Thyroid gland (tissue), 4 donors: Measurements from ENCODE around the gene KRT14. TPM values are rescaled to one million over a fixed set of nuclear protein-coding genes. Genes with fewer than 3 reads are reported as not detected.

ENCODE experiments used
- DNase-seq, 2 donors: peaks; one replicate each; pipeline ENCODE4 v3.0.0-alpha.2; 2019
- H3K27ac ChIP-seq, 3 donors: fragments of 200-600 bp; sonication (generic); 1 replicate in 2 of 3; 2 replicates in 1 of 3; pipeline ENCODE4 v1.5.1; 2016 to 2019; ENCODE audit warnings: mild to moderate bottlenecking in 1 of 3, moderate library complexity in 1 of 3
- H3K27me3 ChIP-seq: fragments of 200-600 bp; sonication (generic); one replicate; pipeline ENCODE4 v1.5.1; 2019
- H3K36me3 ChIP-seq, 2 donors: fragments of 200-600 bp; sonication (generic); one replicate each; pipeline ENCODE4 v1.5.1; 2016 to 2019
- H3K4me1 ChIP-seq, 2 donors: fragments of 200-600 bp; sonication (generic); one replicate each; pipeline ENCODE4 v1.5.1; 2017 to 2019
- H3K4me3 ChIP-seq, 3 donors: fragments of 200-600 bp; sonication (generic); replicated peaks in 1 of 3; 1 replicate in 2 of 3; 2 replicates in 1 of 3; pipeline ENCODE4 v1.5.1; 2016; ENCODE audit warnings: mild to moderate bottlenecking in 1 of 3
- H3K9me3 ChIP-seq: fragments of 200-600 bp; sonication (generic); one replicate; pipeline ENCODE4 v1.5.1; 2017
- POLR2A ChIP-seq, 2 donors: fragments of 450-650 bp; IDR thresholded peaks; one replicate each; pipeline ENCODE4 v1.6.1; 2017; ENCODE audit warnings: antibody characterized with exemption in 2 of 2, mild to moderate bottlenecking in 2 of 2, moderate library complexity in 1 of 2
- WGBS, 2 donors: methylation state at CpG; one replicate each; pipeline ENCODE4 v1.1.5; 2017; 5-methylcytosine and 5-hydroxymethylcytosine counted together
- intact Hi-C: fragments of 100-400 bp; cut with DNase I; formaldehyde crosslinking; loops from one replicate; pipeline ENCODE4 v1.15.1; 2023
- total RNA-seq, 4 donors: library from RNA; depleted of rRNA; stranded (reverse); fragments of >200 nt; gene quantifications; one replicate each; pipeline ENCODE4 v1.2.3, GENCODE V29; 2016
- TF ChIP-seq, protein P1 (sequence below), 6 experiments: fragments of 200-600 bp in 3 of 6; fragments of 450-650 bp in 3 of 6; sonication (generic) in 3 of 6; IDR thresholded peaks; one replicate each; pipeline ENCODE4 v1.5.1; 2016 to 2019; ENCODE audit warnings: antibody characterized with exemption in 6 of 6, mild to moderate bottlenecking in 2 of 6, inconsistent platforms in 1 of 6, moderate library complexity in 1 of 6

Gene KRT14
- total RNA-seq, 4 donors from 2014 or later, result 0.22 to 12.4 TPM; not detected in 2

DNA sequence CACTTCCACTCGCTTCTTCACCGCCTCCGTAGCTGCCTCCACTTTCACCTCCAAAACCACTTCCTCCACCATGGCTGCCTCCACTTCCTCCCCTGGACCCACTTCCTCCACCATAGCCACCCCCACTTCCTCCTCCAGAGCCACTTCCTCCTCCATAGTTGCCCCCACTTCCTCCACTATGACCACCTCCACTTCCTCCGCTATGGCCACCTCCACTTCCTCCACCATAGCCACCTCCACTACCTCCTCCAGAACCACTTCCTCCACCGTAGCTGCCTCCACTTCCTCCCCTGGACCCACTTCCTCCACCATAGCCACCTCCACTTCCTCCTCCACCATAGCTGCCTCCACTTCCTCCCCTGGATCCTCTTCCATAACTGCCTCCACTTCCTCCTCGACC is 19.4 kb downstream of the KRT14 start:
- DNase-seq, result no peak
- Histone ChIP-seq H3K27me3 (no peaks in the 10 kb centered on the region), H3K4me3 (no peak overlapping the region), H3K36me3 (no peaks in the 10 kb centered on the region), H3K4me1 (no peaks in the 10 kb centered on the region), H3K27ac (no peak overlapping the region), H3K9me3 (no peaks in the 10 kb centered on the region)
- no peak for TF ChIP-seq POLR2A (IDR thresholded peaks at IDR 0.05)
- TF ChIP-seq, protein P1, sequence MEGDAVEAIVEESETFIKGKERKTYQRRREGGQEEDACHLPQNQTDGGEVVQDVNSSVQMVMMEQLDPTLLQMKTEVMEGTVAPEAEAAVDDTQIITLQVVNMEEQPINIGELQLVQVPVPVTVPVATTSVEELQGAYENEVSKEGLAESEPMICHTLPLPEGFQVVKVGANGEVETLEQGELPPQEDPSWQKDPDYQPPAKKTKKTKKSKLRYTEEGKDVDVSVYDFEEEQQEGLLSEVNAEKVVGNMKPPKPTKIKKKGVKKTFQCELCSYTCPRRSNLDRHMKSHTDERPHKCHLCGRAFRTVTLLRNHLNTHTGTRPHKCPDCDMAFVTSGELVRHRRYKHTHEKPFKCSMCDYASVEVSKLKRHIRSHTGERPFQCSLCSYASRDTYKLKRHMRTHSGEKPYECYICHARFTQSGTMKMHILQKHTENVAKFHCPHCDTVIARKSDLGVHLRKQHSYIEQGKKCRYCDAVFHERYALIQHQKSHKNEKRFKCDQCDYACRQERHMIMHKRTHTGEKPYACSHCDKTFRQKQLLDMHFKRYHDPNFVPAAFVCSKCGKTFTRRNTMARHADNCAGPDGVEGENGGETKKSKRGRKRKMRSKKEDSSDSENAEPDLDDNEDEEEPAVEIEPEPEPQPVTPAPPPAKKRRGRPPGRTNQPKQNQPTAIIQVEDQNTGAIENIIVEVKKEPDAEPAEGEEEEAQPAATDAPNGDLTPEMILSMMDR (IDR thresholded peaks at IDR 0.05), result no peak
- WGBS, 2 donors, result 79 to 91% methylated on average over 6 of the region's 6 CpGs
- intact Hi-C loops, result no loop called here

DNA sequence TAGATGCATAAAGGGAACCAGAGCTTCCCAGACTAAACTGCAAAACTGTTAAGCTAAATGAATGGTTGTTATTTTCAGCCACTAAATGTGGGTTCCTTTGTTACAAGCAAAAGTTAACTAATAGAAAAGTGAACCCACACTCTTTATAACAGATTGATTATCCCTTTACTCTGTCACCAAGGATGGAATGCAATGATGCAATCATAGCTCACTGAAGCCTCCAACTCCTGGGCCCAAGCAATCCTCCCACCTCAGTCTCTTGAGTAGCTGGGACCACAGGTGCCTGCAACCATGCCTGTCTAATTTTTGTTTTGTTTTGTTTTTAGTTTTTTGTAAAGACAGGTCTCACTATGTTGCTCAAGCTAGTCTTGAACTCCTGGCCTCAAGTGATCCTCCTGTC is 21.4 kb downstream of the KRT14 start:
- intact Hi-C loops, result no loop called here
- Histone ChIP-seq H3K36me3 (no peaks in the 10 kb centered on the region), H3K27me3 (no peaks in the 10 kb centered on the region), H3K27ac (no peak overlapping the region), H3K4me1 (no peaks in the 10 kb centered on the region), H3K9me3 (no peaks in the 10 kb centered on the region), H3K4me3 (no peak overlapping the region)
- TF ChIP-seq, protein P1 (IDR thresholded peaks at IDR 0.05), result no peak
- TF ChIP-seq POLR2A (IDR thresholded peaks at IDR 0.05), result no peak
- no peak for DNase-seq

DNA sequence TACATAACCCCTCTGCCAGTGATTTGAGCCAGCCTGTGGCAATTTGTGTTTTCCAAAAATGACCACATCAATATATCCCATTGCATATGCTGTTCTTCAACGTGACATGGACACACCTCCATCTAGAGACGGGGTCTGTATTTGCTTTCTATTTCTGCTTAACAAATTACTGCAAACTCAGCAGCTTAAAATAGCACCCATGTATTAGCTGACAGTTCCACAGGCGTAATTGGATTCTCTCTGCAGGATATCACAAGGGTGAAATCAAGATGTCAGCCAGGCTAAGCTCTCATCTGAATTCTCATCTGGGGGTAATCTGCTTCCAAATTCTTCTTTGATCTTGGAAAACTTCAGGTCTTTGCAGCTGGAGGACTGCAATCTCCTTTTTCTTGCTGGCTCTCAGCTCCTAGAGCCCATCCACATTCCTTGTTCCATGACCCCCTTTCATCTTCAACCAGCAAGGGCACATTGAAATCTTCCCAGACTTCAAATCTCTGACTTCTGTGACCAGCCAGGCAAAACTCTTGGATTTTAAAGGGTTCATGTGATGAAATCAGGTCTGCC is 23.0 kb downstream of the KRT14 start:
- Histone ChIP-seq H3K4me3 (no peak overlapping the region), H3K27me3 (no peaks in the 10 kb centered on the region), H3K9me3 (no peaks in the 10 kb centered on the region), H3K27ac (no peak overlapping the region), H3K4me1 (no peaks in the 10 kb centered on the region), H3K36me3 (no peaks in the 10 kb centered on the region)
- TF ChIP-seq POLR2A (IDR thresholded peaks at IDR 0.05), result no peak
- TF ChIP-seq, protein P1 (IDR thresholded peaks at IDR 0.05), result no peak
- 52 to 63% methylated on average over 3 of the region's 3 CpGs for WGBS, 2 donors
- intact Hi-C loops, result no loop called here
- no peak for DNase-seq

DNA sequence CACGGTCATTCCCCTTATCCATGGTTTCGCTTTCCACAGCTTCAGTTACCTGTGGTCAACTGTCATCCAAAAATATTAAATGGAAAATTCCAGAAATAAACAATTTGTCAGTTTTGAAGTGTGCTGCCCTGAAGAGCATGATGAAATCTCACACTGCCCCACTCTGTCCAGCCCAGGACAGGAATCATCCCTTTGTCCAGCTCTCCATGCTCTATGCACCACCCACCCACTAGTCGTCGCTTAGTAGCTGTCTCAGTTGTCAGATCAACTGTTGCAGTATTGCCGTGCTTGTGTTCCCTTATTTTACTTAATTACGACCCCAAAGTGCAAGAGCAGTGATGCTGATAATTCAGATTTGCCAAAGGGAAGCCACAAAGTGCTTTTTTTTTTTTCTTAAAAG is 25.1 kb downstream of the KRT14 start:
- Histone ChIP-seq H3K9me3 (no peaks in the 10 kb centered on the region), H3K4me1 (no peaks in the 10 kb centered on the region), H3K27ac (no peak overlapping the region), H3K4me3 (no peak overlapping the region), H3K36me3 (no peaks in the 10 kb centered on the region), H3K27me3 (no peaks in the 10 kb centered on the region)
- no peak for DNase-seq
- TF ChIP-seq, protein P1 (IDR thresholded peaks at IDR 0.05), result no peak
- no peak for TF ChIP-seq POLR2A (IDR thresholded peaks at IDR 0.05)
- intact Hi-C loops, result no loop called here
- 84 to 87% methylated on average over 6 of the region's 6 CpGs for WGBS, 2 donors

DNA sequence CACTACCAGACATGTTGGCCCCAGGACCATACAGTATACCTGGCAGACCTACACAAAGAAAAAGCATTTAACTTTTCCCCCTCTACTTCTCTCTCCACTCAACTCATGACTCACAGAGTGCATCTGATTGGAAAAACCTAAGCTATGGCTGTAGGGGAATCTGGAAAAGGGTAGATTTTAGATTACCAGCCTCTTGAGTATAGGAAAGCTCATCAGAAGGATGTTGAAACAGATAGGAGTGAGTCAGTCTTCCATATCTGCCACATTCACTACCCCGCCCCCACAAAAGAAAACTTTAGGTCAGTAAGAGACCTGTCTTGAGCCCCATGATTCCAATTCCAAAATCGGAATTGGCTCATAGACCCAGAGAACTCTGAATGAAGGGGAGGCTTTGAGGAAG is 27.1 kb downstream of the KRT14 start:
- no peaks in the 10 kb centered on the region for H3K27me3 ChIP-seq
- intact Hi-C loops, result no loop called here
- no peak overlapping the region for H3K4me3 ChIP-seq
- no peaks in the 10 kb centered on the region for H3K4me1 ChIP-seq
- H3K9me3 ChIP-seq, result no peaks in the 10 kb centered on the region
- DNase-seq, result no peak
- 93 to 94% methylated on average over 2 of the region's 2 CpGs for WGBS, 2 donors
- no peak overlapping the region for H3K27ac ChIP-seq
- H3K36me3 ChIP-seq, result no peaks in the 10 kb centered on the region
- TF ChIP-seq POLR2A (IDR thresholded peaks at IDR 0.05), result no peak
- TF ChIP-seq, protein P1 (IDR thresholded peaks at IDR 0.05), result no peak
